Activated T-cell treated with anti-CD3 and anti-CD28 coated beads for 1 hour (primary cell): Measurements from ENCODE around the gene PDE6D.
A peak's percentile ranks its signal among the peaks of the same experiment; 100 is the strongest.
"Not testable (repeated sequence)": the region's sequence is repeated elsewhere in the genome, so short reads cannot be mapped to it uniquely, and the experiment has no call there.

ENCODE experiments used
- DNase-seq: peaks from one replicate; pipeline ENCODE4 v3.0.0-alpha.2; 2020; ENCODE audit warnings: low read depth

The PDE6D gene

GRCh38 chr2:231720292-231720986 lies 60.6 kb downstream of the PDE6D start:
- no peak for DNase-seq

GRCh38 chr2:231718799-231719198 lies 62.3 kb downstream of the PDE6D start:
- no peak for DNase-seq

DNA sequence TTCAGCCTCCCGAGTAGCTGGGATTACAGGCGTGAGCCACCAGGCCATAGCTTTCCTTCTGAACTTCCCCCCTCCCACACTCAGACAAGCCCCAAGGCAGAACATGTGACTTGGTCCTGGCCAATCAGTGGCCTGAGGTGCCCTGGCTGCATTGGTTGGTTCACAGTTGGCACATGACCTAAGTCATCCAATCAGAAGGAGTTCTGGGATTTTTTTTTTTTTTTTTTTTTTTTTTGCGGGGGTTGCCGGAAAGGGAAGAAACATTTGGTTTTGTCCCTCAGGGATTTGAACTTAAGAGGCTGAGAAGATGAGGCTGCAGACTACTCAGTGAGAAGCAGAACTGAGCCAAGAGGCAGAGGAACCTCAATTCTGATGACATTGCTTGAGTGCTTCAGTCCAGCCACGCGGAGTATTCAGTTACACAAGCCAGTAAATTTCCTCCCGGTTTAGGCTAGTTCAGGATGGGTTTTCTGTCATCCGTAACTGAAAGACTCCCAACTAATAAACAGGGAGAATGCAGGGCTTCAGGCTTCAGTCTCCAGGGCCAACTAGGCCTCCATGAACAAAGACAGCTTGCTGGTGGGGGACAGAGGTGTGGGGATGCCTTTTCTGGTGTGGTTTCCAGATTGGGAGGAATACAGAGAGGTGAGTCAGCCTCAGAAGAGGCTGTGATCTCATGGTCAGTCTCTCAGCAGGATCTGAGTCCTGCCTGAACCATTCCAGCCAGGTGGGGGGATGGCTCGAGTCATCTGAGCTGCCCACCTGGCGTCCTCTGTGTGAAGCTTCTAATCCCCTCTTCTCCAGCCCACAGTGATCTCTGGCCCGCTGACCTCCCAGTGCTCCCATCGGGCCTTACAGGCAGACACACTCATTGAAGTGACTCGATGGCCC lies 63.6 kb downstream of the PDE6D start:
- DNase-seq = no peak

DNA sequence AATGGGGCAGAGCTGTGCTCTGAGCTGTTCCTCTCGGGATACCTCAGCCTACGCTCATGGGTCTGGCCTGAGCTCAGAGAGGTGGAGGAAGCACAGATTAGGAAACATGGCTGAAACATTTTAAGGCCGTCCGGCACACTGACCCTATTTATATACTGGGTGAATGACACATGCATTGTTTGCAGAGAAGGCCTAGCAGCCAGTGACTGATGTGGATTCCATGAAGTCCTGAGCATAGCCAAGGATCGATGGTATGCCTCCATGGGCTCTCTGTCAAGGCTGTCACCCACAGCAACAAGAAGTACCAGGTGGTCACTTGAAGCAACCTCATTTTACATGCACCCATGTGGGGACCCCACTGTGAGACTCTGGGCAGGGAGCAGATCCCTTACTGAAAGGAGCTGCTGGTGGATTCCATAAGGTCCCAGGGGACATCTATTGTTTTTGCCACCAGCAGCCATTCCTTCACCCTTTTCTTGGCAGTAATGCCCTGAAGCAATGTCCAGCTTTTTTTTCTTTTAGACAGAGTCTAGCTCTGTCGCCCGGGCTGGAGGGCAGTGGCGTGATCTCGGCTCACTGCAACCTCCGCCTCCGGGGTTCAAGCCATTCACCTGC lies 64.3 kb downstream of the PDE6D start:
- DNase-seq = no peak

GRCh38 chr2:231715988-231716616 lies 65.0 kb downstream of the PDE6D start:
- DNase-seq = no peak

GRCh38 chr2:231715499-231715837 lies 65.6 kb downstream of the PDE6D start:
- DNase-seq = no peak

GRCh38 chr2:231714639-231715498 lies 66.2 kb downstream of the PDE6D start:
- peak; percentile 85 for DNase-seq

DNA sequence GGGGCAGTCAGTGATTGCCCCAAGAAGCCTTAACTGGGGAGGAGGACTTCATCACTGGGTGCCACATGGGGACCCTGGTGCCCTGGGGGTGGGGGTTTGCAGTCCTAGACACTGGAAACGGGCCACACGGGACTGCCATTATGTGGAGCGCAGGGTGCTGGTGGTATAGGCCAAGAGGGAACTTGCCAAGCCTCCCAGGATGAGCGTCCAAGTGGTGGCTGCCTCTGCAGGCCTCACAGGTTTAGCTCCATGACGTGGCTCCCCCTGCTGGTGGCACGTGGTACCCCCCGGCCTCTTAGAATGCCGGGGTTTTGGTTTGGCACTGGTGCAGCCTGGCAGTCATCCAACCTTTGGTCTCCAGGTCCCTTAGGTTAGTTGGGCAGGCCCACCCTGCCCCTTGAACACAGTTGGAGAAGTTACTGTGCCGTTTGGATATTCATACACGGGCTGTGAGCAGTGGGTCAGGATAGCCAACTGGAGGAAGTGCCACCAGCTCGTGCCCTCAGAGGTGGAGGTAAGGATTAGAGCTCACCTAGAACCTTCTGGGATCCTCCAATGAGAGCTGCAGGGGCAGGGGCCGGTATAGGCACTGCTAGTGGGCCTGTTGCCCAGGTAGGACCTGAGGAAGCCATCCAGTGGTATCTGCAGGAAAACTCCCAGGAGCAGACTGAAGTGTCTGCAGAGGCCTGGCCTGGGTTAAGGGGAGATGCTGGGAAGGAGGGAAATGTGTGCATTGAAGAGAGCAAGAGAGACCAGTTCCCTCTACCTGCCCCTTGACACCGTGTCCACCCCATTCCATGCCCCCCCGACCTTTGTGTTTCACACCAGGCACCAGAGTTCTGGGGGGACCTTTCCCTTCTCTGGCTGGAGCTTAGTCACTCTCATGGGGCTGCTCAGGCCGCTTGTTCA lies 67.1 kb downstream of the PDE6D start:
- peak; percentile 90 for DNase-seq

GRCh38 chr2:231713406-231713729 lies 67.7 kb downstream of the PDE6D start:
- DNase-seq = not testable (repeated sequence)

GRCh38 chr2:231712451-231713021 lies 68.5 kb downstream of the PDE6D start:
- not testable (repeated sequence) for DNase-seq

DNA sequence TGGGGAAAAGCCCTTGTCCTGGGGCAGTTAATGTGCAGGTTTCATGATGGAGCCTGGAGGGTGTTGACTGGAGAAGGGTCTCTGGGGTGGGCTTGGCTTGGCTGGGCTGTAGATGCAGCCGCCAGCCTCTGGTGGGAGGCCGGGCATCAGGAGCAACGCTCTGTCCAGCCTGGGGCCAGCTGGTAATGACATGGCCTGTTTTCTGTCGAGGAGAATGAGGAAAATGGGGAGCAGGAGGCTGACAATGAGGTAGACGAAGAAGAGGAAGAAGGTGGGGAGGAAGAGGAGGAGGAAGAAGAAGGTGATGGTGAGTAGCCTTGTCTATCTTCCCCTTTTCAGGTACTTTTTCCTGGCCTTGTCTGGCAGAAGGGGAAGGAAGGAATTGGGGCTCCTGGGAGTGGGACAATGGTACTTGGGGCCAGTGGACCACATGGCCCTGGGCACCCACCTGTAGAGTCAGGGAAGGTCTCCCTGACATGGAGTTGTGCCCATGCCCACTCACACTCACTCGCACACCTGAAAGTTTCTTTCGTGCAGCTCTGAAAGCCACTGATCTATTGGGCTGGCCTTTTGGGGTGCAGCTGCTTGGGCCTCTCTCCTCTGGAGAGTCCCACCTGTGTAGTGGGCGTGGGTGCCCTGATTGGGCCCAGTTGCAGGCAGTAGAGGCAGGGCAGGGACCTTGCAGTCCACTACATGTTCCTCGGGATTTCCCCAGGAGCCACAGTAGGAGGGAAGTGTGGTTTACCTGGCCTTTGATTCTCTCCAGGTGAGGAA lies 69.2 kb downstream of the PDE6D start:
- no peak for DNase-seq

- DNase-seq = no peak
Observed at GRCh38 chr2:231710799-231711676, 70.0 kb downstream of the PDE6D start.

DNA sequence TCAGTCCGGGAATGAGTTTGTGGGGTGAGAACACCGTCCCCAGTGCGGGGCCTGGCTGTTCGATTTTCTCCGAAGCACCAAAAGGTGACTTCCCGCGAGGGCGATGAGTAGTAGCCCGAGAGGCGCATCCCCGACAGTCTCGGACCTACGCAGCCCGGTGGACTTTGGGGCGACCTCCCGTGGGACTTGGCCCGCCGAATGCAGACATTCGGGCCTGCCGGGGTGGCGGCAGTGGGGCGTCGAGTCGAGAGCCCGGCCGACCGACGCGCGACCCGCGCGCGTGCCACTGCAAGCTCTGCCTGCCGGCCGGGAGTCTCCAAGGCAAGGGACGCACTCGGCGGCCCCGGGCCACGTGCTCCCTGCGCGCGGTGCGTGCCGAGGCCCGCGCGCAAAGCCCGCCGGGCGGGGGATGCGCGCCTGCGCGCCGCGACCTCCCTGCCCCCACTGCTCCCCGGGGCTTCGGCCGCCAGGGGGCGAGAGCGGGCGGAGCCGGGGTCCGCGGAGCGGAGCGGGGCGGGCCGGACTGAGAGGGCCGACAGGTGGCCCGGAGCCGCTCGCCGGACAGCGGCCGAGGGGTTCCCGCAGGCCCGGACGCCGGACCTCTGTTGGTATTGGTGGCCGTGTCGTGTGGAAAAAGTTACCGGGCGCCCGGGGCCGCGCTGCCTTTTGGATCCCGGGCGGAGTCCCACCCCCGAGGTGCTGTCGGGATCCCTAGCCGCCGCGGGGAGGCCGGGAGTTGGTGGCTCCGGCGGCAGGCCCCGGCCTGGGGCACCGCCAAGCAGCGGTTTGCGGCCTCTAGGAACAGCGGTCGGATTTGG lies 70.9 kb downstream of the PDE6D start:
- peak; percentile 79 for DNase-seq

DNA sequence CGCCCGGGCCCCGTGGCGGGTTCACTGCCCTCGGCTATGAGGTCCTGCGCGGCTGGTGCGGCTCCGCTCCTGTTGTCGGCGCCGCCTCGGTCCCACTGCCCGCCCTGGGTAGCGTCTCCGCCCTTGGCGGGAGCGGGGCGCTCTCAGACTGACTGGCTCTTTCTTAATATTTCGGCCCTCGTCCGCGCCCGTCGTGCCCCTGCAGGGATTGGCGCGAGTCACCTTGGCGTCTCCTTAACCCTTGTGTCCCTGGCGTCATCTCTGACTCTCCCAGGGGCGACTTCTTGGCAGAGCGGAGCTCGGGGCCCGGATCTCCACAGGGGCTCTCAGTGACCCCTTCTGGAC lies 71.5 kb downstream of the PDE6D start:
- no peak for DNase-seq

GRCh38 chr2:231708773-231709635 lies 72.1 kb downstream of the PDE6D start:
- DNase-seq = peak; percentile 48

GRCh38 chr2:231707927-231708772 lies 72.9 kb downstream of the PDE6D start, which contains the start of gene PTMA:
TSS of gene PTMA (plus strand) at chr2:231708525. CDS start at chr2:231708707, 182 bp downstream.
- peak; percentile 98 for DNase-seq
